NCI-H226 (cell line): Measurements from ENCODE around the gene COLGALT1.
"Not testable (repeated sequence)": the region's sequence is repeated elsewhere in the genome, so short reads cannot be mapped to it uniquely, and the experiment has no call there.

Source experiments
- DNase-seq: peaks from one replicate; pipeline ENCODE4 v3.0.0-alpha.2; 2015

Gene COLGALT1

GRCh38 chr19:17555480-17555928, at the start of gene COLGALT1:
COLGALT1 (plus strand) TSS chr19:17555649; CDS start chr19:17555714, 65 bp downstream.
- peak; percentile 92 for DNase-seq

- DNase-seq: no peak
Measured at GRCh38 chr19:17506745-17507144, 48.7 kb upstream of the COLGALT1 start.

- DNase-seq: not testable (repeated sequence)
Measured at GRCh38 chr19:17508558-17508933, 46.9 kb upstream of the COLGALT1 start.

- no peak for DNase-seq
Measured at GRCh38 chr19:17510220-17510993, 45.0 kb upstream of the COLGALT1 start.

- DNase-seq: peak; percentile 69
Measured at GRCh38 chr19:17511724-17512573, 43.5 kb upstream of the COLGALT1 start.

- DNase-seq: no peak
Measured at GRCh38 chr19:17512574-17512939, 42.9 kb upstream of the COLGALT1 start.

GRCh38 chr19:17515408-17516149, 39.9 kb upstream of the COLGALT1 start:
- DNase-seq: no peak

GRCh38 chr19:17517898-17518297, 37.6 kb upstream of the COLGALT1 start:
- DNase-seq: no peak

- DNase-seq: not testable (repeated sequence)
Measured at GRCh38 chr19:17518654-17519053, 36.8 kb upstream of the COLGALT1 start.

GRCh38 chr19:17519967-17520366, 35.5 kb upstream of the COLGALT1 start:
- no peak for DNase-seq

GRCh38 chr19:17520865-17521264, 34.6 kb upstream of the COLGALT1 start:
- no peak for DNase-seq

- DNase-seq: no peak
Measured at GRCh38 chr19:17522988-17523872, 32.2 kb upstream of the COLGALT1 start.

GRCh38 chr19:17524651-17525050, 30.8 kb upstream of the COLGALT1 start:
- no peak for DNase-seq

- no peak for DNase-seq
Measured at GRCh38 chr19:17525141-17525540, 30.3 kb upstream of the COLGALT1 start.

GRCh38 chr19:17526922-17527321, 28.5 kb upstream of the COLGALT1 start:
- DNase-seq: no peak

- DNase-seq: no peak
Measured at GRCh38 chr19:17527326-17527725, 28.1 kb upstream of the COLGALT1 start.

GRCh38 chr19:17528610-17529009, 26.8 kb upstream of the COLGALT1 start:
- DNase-seq: no peak

- DNase-seq: no peak
Measured at GRCh38 chr19:17529239-17530158, 25.9 kb upstream of the COLGALT1 start.

GRCh38 chr19:17530586-17530985, 24.9 kb upstream of the COLGALT1 start:
- DNase-seq: no peak

- DNase-seq: no peak
Measured at GRCh38 chr19:17532116-17532515, 23.3 kb upstream of the COLGALT1 start.

GRCh38 chr19:17532557-17532956, 22.9 kb upstream of the COLGALT1 start:
- DNase-seq: no peak
